Right lobe of liver (tissue), 6 donors: ENCODE results near the gene CEP44. TPM values are rescaled to one million over a fixed set of nuclear protein-coding genes. Genes with fewer than 3 reads are reported as not detected.

Experiments
- ATAC-seq, 4 donors: fragments of 200-7000 bp; cut with Tn5 transposase; one replicate each; pipeline ENCODE4 v1.9.1; 2020; ENCODE audit warnings: mild to moderate bottlenecking in 4 of 4, moderate library complexity in 4 of 4
- DNase-seq, 3 donors: peaks; one replicate each; pipeline ENCODE4 v3.0.0-alpha.2; 2020
- H3K27ac ChIP-seq, 3 donors: fragments of 200-600 bp; one replicate each; pipeline ENCODE4 v1.8.0; 2022
- H3K27me3 ChIP-seq, 2 donors: fragments of 200-600 bp; one replicate each; pipeline ENCODE4 v1.8.0; 2022
- H3K36me3 ChIP-seq, 4 donors: fragments of 200-600 bp; sonication (generic) in 1 of 4; one replicate each; pipeline versions ENCODE4 v1.5.1 to v1.8.0; 2017 to 2022; ENCODE audit warnings: control low read depth in 1 of 4
- H3K4me1 ChIP-seq, 4 donors: fragments of 200-600 bp; sonication (generic) in 1 of 4; one replicate each; pipeline versions ENCODE4 v1.5.1 to v1.8.0; 2017 to 2022; ENCODE audit warnings: control low read depth in 1 of 4
- H3K4me3 ChIP-seq, 3 donors: fragments of 200-600 bp; one replicate each; pipeline ENCODE4 v1.8.0; 2022
- H3K9me3 ChIP-seq, 4 donors: fragments of 200-600 bp; sonication (generic) in 1 of 4; one replicate each; pipeline versions ENCODE4 v1.5.1 to v1.8.0; 2017 to 2022; ENCODE audit warnings: control low read depth in 1 of 4
- POLR2A ChIP-seq: fragments of 450-650 bp; IDR thresholded peaks from one replicate; pipeline ENCODE4 v1.6.1; 2017; ENCODE audit warnings: antibody characterized with exemption, mild to moderate bottlenecking
- WGBS: methylation state at CpG from one replicate; pipeline ENCODE4 v1.1.6; 2018; ENCODE audit warnings: low coverage, low lambda C conversion rate; ENCODE audit not compliant: insufficient coverage; ENCODE audit errors: missing lambda C conversion rate; 5-methylcytosine and 5-hydroxymethylcytosine counted together
- intact Hi-C, 2 donors: fragments of 100-400 bp; cut with DNase I; formaldehyde crosslinking; loops; one replicate each; pipeline versions ENCODE4 v1.11.2 to v1.14.1; 2022
- total RNA-seq, 6 experiments: library from RNA; depleted of rRNA in 2 of 6; stranded (reverse); fragments of >200 nt in 2 of 6; fragmentation: NEBNext Ultra II Directional in 3 of 6; extraction: Animal tissue kit (Norgen Biotek cat#: 25700) in 3 of 6; gene quantifications; one replicate each; pipeline versions ENCODE4 v1.1.0 to v1.2.4, GENCODE V29; 2016 to 2023
- TF ChIP-seq, protein P1 (sequence below), 4 donors: fragments of 200-600 bp in 3 of 4; fragments of 450-650 bp in 1 of 4; IDR thresholded peaks; one replicate each; pipeline versions ENCODE4 v1.5.1 to v1.8.0; 2016 to 2022; ENCODE audit warnings: antibody characterized with exemption in 4 of 4, mild to moderate bottlenecking in 2 of 4
- donor health status: DM: no; HTN: yes; CAD: no.
- donor health status: DM: no; HTN: no; CAD: no.
- donor health status: DM: no; HTN: no; CAD: no.
- donor health status: DM: no; HTN: yes; CAD: no.
- donor health status: DM: no; HTN: yes; CAD: no.

CEP44 gene
- total RNA-seq, 6 experiments from 2014 or later, result 3.8 to 9.9 (median 7.2) TPM

DNA sequence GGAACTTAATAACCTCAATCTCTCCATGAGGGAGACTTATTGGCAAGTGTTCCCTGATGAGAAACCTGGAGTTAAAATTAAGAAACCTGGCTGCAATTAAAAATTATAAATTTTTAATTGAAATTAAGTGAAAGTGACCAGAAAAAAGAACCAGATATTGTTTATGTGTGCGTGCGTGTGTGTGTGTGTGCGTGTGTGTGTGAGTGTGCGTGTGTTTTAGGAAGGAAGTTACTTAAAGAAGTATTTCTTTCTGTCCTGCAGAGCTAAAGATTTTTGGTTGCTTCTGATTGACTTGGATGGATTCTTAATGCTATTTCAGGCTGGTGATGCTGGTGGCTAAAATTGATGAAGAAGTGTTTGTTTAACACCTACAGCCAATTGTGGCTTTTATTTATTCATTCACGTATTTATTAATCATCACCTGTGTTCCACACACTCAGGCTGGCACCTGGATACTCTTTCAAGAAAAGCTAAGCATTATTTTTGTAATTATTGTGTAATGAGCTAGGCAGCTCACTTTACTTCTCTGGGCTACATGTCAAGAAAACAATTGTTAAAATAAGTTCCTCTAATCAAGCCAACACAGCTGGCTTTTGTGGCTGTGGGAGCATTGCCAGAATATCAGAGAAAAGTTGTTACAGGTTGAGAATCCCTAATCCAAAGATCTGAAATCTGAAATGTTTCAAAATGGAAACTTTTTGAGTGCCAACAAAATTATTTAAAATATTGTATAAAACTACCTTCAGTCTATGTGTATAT is 68.5 kb downstream of the CEP44 start:
- DNase-seq (no peak), ATAC-seq (no peak)
- Histone ChIP-seq H3K4me1 (no peaks in the 10 kb centered on the region), H3K27ac (no peak overlapping the region), H3K36me3 (no peaks in the 10 kb centered on the region), H3K27me3 (no peaks in the 10 kb centered on the region), H3K4me3 (no peak overlapping the region), H3K9me3 (no peaks in the 10 kb centered on the region)
- TF ChIP-seq, protein P1, sequence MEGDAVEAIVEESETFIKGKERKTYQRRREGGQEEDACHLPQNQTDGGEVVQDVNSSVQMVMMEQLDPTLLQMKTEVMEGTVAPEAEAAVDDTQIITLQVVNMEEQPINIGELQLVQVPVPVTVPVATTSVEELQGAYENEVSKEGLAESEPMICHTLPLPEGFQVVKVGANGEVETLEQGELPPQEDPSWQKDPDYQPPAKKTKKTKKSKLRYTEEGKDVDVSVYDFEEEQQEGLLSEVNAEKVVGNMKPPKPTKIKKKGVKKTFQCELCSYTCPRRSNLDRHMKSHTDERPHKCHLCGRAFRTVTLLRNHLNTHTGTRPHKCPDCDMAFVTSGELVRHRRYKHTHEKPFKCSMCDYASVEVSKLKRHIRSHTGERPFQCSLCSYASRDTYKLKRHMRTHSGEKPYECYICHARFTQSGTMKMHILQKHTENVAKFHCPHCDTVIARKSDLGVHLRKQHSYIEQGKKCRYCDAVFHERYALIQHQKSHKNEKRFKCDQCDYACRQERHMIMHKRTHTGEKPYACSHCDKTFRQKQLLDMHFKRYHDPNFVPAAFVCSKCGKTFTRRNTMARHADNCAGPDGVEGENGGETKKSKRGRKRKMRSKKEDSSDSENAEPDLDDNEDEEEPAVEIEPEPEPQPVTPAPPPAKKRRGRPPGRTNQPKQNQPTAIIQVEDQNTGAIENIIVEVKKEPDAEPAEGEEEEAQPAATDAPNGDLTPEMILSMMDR (IDR thresholded peaks at IDR 0.05), result no peak
- no peak for TF ChIP-seq POLR2A
- intact Hi-C loops, result no loop called here
- 78% methylated on average over 5 of the region's 5 CpGs for WGBS

DNA sequence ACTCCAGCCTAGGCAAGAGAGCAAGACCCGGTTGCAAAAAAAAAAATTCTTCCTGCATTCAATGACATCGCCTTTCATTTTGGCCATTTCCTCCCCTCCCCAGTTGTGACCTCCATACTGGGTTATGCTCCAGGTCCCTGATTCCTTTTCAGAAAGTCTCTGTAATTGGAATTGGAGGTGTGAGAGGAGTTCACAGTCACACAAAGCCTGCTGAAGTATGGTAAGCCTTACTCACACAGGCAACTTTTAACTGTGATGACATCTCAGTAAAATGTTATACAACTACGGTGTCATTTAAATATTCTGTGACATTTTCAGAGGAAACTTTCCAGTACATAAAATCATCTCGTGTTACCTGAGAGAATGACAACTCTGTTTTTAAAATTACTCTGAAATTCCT is 73.6 kb downstream of the CEP44 start:
- ATAC-seq (no peak), DNase-seq (no peak)
- no peak overlapping the region for H3K27ac ChIP-seq
- no peak overlapping the region for H3K4me3 ChIP-seq
- intact Hi-C loops, result no loop called here
- H3K4me1 ChIP-seq, result no peaks in the 10 kb centered on the region
- TF ChIP-seq POLR2A, result no peak
- TF ChIP-seq, protein P1 (IDR thresholded peaks at IDR 0.05), result no peak
- H3K36me3 ChIP-seq, result no peaks in the 10 kb centered on the region
- H3K9me3 ChIP-seq, result no peaks in the 10 kb centered on the region
- 70% methylated on average over 4 of the region's 4 CpGs for WGBS
- no peaks in the 10 kb centered on the region for H3K27me3 ChIP-seq

DNA sequence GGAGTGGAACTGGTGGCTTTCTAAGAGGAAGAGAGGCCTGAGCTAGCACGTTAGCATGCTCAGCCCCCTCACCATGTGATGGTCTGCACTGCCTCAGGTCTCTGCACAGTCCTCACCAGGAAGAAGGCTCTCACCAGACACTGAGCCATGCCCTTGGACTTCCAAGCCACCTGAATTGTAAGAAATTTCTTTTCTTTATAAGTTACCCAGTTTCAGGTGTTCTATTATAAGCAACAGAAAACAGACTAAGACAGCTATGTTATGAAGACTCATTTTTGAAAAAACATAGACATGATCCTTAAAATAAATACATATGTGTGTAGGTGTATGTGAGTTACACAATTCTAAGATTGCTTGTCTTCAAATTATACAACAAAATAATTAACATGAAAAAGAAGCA is 74.7 kb downstream of the CEP44 start:
- DNase-seq (no peak), ATAC-seq (no peak)
- Histone ChIP-seq H3K27ac (no peak overlapping the region), H3K27me3 (no peaks in the 10 kb centered on the region), H3K4me1 (no peaks in the 10 kb centered on the region), H3K4me3 (no peak overlapping the region), H3K36me3 (no peaks in the 10 kb centered on the region), H3K9me3 (no peaks in the 10 kb centered on the region)
- intact Hi-C loops, result no loop called here
- TF ChIP-seq POLR2A, result no peak
- TF ChIP-seq, protein P1 (IDR thresholded peaks at IDR 0.05), result no peak
- 50% methylated on average over 1 of the region's 1 CpG for WGBS

DNA sequence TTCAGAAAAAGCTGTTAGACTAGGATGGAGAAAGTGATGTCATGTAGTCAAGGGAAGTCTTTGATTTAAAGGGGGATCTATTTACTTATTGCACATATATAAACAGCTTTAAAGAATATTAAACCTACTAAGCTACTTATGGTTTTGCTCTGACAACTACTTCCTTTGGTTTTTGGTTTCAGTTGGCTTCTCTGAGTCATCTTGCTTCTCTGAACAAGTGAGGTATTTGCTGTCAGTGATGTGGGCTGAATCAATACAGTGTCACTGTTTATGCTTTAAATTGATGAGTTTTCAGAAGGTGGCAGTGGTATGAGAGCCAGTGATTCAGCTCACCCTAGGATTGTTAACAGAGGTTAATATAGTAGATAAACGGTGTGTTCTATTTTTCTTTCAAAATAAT is 75.1 kb downstream of the CEP44 start:
- intact Hi-C loops, result no loop called here
- no peak for TF ChIP-seq POLR2A
- TF ChIP-seq, protein P1 (IDR thresholded peaks at IDR 0.05), result no peak
- Histone ChIP-seq H3K4me1 (no peaks in the 10 kb centered on the region), H3K4me3 (no peak overlapping the region), H3K27me3 (no peaks in the 10 kb centered on the region), H3K9me3 (no peaks in the 10 kb centered on the region), H3K36me3 (no peaks in the 10 kb centered on the region), H3K27ac (no peak overlapping the region)
- WGBS, result 40% methylated on average over 1 of the region's 1 CpG
- DNase-seq (no peak), ATAC-seq (no peak)
